A204.1 (cell line): Measurements from ENCODE around the gene NFATC1.
A peak's percentile ranks its signal among the peaks of the same experiment; 100 is the strongest.

Experiments used
- FAIRE-seq: peaks from 2 replicates; lab custom pipeline; 2012; peaks lifted over from hg19 to GRCh38; lab: Jason Lieb, UNC

NFATC1 gene

DNA sequence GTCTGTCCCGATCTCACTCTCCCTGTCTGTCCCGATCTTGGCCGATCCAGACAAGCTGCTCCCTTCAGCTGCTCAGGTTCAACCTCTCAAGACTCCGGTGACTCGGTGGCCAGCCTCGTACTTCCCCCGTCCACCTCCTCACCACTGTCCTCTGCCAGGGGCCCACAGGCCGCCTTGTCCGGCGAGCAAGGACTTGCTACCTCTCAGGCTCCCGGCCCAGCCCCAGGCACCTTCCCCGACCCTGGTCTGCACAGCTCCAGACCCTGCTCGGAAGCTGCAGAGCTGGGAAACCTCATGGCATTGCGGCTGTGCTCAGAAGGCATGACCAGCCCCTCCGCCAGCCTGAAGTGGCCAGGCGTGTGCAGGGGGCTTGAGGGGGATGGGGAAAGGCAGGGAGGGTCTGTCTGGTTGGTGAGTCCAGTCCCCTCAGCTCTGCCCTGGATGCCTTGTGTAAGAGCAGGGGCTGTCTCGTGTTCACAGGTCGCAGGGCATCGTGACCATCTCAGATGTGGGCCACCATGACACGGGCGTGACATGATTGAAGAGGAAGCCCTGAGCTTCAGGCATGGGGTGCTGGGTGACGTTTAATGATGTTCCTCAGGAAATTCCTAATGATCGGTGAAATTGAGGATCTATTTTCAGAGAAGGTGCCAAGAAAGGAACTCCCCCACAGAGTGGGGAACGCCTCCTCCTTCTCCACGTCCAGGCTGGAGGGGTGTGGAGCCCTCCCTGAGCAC, 162.6 kb downstream of the NFATC1 start:
- no peak for FAIRE-seq

DNA sequence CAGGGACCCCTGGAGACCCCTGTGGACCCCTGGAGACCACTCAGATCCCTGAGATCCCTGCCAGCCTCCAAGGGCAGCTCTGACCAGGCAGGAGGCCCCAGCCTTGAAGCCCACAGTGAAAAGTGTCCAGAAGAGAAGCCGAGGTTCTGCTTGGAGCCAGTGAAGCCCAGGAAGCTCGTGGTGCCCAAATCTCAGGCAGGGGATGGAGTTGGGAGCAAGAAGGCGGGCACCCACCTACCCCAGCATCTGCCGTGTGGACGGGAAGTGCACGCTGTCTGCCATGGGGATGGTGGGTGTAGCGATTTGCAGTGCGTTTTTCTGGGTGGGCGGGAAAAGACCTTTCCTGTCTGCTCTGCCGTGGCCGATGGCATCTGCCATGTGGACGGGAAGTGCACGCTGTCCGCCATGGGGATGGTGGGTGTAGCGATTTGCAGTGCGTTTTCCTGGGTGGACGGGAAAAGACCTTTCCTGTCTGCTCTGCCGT, 163.2 kb downstream of the NFATC1 start:
- FAIRE-seq, result no peak

DNA sequence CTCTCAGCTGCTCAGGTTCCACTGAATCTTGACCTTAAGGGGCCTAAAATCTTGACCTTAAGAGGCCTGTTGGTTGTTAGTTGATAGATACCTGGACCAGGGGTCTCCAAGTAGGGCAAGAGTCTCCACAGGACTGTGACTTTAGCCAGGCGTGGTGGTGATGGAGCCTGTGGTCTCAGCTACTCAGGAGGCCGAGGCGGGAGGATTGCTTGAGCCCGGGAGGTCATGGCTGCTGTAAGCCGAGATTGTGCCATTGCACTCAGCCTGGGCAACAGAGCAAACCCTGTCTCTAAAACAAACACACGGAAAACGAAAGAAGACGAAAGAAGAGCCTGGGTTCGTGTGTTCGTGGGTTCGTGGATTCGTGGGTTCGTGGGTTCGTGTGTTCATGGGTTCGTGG, 163.7 kb downstream of the NFATC1 start:
- FAIRE-seq, result no peak

DNA sequence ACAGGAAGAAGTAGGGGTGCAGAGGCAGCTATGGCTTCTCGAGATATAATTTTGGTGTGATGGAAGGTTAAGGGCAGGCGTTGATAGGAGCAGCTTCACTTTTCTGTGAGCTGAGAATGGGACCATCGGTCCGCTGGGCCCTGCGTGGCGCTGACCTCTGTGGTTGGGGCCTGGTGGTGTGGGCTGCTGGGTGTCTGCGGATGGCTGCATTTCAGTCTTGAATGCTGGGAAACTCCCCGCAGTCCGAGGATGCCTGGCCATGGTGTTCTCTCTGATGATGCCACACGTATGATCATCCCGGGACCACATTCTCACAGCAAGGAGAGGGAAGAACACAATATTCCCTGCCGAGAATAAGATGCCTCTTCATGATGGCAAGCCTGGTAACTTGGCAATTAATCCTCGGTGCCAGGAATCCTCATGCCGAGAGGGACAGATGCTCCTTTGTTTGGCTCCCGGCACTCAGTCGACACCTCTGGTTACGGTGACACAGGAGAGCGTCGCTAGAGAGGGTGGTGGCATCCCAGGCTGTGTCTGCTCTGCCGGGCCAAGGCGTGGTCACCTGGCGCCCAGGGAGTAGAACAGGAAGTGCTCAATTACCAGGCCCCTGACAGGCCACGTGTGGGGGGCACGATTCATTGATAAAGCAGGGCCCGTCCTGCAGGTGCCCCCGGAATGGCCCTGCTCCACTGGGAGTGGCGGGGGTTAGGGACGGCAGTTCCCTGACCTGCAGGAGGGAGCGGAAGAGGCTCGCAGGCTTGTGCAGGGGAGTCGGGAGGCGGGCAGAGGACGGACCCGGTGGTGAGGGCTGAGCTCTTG, 164.5 kb downstream of the NFATC1 start:
- no peak for FAIRE-seq

DNA sequence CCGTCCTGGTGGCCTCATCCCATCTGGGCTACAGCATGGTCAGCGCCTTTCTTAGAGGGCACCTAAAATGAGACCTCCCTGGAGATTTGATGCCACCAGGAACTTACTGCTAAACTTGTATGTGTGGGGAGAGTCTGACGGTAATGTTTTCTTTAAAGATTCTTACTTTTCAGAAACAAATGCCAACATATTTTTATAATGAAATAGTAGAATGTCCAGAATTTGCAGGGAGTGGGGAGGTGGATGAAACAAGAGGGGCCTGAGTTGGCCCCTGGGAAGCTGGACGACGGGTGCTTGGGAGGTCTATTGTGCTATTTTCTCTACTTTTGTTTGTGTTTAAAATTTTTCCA, 165.1 kb downstream of the NFATC1 start:
- FAIRE-seq, result no peak

DNA sequence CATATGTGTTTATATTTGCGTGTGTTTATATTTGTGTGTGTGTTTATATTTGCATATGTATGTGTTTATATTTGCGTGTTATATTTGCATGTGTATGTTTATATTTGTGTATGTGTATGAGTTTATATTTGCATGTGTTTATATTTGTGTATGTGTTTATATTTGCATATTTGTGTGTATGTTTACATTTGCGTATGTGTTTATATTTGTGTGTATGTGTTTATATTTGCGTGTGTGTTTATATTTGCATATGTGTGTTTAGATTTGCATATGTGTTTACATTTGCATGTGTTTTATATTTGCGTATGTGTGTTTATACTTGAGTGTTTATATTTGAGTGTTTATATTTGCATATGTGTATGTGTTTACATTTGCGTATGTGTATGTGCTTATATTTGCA, 168.2 kb downstream of the NFATC1 start:
- peak; percentile 61 for FAIRE-seq

DNA sequence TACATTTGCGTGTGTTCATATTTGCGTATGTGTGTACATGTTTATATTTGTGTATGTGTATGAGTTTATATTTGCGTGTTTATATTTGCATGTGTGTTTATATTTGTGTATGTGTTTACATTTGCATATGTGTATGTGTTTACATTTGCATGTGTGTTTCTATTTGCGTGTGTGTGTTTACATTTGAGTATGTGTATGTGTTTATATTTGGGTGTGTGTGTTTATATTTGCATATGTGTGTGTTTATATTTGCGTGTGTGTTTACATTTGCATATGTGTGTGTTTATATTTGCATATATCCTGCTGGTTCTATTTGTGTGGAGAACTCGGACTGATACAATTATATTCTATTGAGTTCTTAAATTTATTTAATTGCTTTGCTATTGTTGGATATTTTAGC, 168.7 kb downstream of the NFATC1 start:
- FAIRE-seq, result no peak

DNA sequence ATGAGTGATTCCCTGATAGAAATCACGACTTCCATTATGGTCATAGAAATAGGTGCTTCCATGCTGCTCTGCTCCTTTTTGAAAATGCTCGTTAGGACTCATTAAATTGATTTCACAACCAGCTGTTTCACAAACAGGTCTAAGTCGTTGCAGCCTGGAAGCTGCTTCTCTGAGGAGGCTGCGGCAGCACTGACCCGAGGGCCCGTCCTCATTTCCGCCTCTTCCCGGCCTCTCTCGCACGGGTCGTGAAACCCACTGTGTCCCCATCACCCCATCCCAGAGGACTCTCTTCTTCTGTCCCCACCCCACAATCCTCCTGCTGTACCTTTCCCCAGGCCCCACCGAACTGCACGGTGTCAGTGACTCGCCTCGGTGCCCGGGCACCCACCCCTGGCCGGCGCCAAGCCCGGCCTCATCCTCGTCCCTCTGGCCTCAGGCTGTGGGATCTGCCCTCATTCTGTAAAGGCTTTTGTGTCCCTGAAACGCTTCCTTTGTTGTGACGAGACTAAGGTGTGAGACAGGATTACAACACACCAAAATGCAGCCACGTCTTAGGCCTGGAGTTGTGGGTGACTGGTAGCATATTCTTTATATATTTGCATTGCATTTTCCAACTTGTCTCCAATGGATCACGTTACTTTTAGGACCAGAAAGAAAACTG, 171.2 kb downstream of the NFATC1 start:
- FAIRE-seq, result no peak

DNA sequence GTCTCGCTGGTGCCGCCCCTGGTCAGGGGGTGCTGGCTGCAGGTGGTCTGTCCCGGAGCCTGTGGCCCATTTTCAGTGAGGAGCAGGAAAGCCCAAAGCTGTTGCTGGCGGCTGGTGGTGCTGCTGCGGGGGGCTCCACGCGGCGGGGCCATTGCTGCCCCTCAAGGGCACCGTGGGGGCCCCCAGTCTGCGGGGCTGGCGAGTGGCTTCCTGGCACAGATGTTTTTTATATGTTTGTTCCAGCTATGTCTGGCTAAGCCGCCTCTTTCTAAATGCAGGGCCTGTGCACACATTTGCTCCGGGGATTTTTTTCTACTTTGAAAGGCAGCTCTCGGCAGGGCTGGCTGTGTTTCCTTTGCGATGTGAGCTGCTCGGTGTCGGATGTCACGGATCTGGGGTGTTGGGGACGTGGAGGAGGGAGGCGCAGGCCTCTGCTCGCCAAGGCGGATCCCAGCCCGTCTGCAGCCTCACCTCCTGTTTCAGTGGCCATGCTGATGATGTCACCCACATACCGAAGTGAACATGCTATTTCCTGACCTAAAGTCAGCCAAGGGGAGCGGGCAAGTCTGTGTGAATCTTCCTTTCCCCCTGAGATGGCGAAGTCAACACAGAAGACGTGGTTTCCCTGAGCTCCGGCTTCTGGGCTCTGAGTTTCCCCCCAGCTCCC, 171.9 kb downstream of the NFATC1 start:
- no peak for FAIRE-seq

DNA sequence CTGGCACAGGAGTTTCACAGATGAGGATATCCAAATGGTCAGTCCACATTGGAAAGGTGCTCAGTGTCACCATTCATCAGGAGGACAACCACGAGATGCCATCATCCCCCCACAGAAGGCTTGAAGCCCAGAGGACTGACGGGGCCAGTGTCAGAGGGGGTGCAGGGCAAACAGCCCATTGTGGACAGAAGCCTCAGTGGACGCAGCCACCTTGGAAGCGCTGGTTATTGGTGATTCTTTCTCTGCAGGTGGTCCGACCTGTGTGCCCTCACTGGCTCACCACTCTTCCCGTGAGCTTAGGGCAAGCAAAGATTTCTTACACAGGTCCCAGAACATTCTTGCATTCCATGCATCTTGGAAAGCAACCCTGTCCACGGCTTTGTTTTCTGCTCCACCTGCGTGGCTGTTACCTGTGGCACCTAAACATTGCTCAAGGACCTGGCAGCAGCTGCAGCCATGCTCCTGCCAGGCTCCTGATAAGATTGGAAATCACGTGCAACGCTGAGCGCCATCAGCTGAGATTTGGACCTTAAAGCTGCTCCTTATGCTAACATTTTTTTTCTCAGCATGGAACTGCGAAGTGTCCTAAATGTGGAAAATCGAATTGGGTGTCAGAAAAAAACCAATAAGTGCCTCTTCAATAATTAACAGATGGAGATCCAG, 172.9 kb downstream of the NFATC1 start:
- no peak for FAIRE-seq

DNA sequence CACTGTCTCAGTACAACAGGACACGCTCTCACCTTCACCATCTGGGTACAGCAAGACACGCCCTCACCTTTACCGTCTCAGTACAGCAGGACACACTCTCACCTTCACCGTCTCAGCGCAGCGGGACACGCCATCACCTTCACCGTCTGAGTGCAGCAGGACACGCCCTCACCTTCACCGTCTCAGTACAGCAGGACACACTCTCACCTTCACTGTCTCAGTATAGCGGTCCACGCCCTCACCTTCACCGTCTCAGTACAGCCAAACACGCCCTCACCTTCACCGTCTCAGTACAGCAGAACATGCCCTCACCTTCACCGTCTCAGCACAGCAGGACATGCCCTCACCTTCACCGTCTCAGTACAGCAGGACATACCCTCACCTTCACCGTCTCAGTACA, 174.0 kb downstream of the NFATC1 start:
- FAIRE-seq, result no peak

DNA sequence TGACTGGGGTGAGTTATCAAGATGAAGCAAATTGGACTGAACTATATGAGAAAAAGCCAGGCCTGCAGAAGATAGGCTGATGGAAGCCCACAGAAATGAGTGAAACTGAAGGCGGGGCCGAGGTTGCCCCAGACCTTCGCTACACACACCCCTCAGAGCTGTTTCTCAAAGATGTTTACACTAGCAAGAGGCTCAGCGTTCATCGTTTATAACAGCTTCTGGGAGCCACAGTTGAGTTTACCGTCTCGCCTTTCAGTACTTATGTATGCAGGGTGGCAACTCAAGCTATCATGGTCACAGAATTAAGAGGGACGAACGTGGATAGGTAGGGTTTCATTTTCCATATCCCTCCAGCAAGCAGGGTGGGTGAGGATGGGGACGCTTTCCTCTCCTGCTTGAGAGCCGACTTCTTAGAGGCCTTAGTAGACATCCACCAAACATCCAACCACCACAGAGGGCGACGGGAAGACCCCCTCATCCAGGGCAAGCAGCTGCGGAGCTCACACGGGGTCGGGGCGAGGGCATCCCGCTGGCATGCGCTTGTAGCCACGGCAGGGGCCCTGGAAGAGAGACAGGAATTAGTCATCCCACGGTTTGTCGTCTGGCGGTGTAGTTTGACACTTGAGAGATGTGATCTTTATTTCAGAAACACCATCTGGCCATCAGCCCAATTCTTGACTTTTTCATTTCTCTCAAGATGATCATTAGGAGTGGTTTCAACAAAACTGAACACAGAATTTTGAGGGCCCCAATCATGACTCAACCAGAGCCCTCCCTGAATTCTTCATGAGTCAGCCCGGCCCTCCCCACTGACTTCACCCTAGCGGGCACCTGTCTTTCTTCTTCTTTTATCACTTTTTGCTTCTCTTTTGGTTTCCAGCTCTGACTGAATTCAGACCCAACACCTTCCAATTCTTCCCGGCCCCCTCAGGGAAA, 174.8 kb downstream of the NFATC1 start:
- no peak for FAIRE-seq

DNA sequence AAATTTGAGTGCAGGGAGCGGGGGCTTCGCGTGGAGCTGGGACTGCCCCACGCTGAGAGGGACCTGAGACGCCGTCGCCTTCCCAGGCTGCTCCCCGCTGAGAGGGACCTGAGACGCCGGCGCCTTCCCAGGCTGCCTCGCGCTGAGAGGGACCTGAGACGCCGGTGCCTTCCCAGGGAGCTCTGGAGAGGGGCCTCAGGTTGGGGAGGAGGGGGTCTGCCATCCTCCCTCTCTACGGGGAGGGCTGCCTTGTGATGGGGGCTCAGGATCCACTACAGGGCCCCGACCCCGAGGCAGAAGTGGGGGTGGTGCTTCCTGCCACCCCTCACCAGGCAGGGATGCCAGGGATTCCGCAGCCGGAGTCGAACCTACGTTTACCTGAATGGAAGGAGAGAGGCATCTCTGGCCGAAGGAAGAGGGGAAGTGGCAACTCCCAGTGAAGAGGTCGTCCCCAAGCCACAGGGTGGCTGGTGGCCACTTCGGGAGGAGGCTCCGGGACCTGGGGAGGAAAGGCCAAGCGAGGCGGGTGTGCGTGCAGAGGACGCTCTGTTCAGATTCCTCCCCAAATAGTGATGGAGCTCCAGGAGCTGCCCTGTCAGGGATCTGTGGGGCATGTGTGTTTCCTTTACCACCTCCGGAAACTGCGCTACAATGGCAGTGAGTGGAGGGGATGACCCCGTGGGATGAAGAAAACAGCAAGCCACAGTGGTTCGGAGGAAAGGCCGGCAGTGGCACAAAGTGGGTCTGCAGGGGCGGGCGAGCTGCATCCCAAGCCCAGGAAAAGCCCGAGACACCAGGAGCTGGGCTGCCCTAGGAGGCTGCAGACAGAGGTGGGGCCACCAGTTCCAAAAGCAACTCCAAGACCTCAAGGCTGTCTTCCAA, 175.7 kb downstream of the NFATC1 start:
- no peak for FAIRE-seq

DNA sequence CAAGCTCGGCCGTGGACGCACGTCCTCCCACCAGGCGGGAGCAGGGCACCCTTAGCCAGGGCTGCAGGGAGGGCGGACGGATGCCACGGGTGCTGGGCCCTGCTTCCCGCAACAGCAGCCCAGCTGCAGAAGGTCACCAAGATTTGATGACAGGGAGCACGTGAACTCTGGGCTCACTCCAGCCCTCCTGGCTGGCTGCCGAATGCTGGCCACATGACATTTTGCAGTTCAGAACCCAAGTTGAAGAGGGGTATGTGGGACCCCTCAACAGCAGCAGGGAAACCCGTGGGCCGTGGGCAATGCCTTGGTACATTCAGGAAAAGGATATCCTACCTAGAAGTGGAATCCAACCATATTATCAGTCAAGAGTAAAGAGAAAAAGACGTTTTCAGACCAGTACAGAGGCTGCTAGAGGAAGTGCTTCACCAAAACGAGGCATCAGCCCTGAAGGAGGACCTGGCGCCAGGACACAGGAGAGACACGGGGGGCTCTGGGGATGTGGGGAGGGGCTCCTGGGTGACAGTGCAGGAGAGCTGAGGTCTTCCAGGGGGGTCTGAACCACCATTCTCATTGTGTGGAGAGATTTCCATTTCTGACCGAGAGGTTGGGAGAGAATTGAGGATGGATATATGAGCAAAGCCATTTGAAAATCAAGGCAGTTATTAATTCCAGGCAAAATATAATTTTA, 176.5 kb downstream of the NFATC1 start:
- no peak for FAIRE-seq

DNA sequence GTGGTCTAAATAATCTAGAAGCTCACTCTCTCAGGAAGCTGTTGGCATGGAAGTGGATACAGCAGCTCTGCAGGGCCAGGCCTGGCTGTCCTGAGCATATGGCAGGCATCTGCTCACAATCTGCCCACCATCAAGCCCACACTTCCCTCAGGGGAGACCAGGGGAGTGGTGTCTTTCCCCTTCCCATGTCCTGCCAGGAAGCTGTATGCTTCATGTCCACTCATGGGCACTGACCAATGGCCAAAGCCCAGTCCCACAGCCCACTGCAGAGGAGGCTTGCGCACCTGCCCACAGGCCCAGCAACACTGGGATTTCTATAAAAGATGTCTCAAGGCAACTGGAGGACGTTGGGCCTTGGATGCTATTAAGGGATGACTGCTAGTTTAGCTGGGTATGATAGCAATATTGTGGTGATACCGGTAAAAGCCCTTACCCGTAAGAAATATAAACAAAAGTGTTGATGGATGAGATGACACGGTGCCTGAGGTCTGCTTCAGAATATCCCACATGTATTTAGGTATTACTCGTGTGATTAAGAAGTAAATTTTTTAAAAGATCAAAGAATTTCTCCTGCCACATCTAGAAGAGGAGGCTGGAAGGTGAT, 177.2 kb downstream of the NFATC1 start:
- FAIRE-seq, result no peak

DNA sequence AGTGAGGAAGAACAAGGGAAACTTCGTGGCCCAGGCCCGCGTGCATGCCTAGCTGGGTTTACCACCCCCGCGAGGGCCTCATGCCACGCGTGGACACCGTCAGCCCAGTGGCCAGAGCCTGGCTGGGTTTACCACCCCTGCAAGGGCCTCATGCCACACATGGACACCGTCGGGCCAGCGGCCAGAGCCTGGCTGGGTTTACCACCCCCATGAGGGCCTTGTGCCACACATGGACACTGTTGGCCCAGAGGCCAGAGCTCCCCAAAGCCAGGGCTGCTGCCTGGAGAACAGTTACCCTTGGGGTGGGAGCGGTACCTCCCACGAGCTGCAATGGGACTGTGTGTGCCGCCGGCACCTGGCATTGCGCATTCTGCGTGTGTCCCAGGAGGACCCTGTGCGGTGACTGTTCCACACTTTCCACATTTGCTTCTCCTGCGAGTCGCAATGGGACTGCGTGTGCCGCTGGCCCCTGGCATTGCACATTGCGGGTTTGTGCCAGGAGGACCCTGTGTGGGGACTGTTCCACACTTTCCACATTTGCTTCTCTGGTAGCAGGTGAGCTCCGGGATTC, 178.3 kb downstream of the NFATC1 start:
- no peak for FAIRE-seq

DNA sequence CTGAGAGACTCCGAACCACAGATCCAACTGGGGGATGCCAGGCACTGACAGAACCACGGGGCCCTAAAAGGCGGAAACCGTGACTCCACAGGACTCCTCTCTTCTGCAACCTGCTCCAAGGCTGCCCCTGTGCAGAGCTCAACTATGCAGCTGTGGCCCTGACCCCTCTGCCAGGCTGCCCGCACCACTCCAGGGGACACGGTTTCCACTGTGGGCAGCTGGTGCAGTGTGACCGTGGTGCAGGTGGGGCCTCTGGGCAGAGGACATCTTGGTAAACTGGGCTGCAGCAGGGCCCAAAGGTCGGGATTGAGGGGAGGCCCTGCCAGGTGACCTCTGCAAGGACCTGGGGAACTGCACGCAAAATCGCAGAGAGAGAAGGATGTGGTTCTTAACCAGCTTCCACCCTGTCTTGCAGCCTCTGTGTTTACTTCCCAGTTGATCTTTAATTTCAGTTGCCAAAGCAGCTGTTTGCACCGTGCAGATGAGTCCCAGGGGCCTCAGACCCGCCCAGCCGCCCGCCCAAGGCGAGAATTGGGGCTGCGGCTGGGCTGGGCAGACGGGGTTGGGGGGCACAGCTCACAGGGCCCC, 179.3 kb downstream of the NFATC1 start:
- FAIRE-seq, result no peak
